IMR-90 (cell line): Measurements from ENCODE around the gene TRIM37. TPM values are rescaled to one million over a fixed set of nuclear protein-coding genes. Genes with fewer than 3 reads are reported as not detected.

Source experiments
- ATAC-seq: fragments of 200-7000 bp; cut with Tn5 transposase; 2 replicates; pipeline ENCODE4 v1.9.1; 2020; ENCODE audit warnings: low read depth, mild to moderate bottlenecking, moderate library complexity
- BruUV-seq: library from RNA; stranded (reverse); fragments of 400-500 nt; replicated peaks from 2 replicates; lab custom pipeline; 2021; lab: Mats Ljungman, UMichigan
- CTCF ChIA-PET: fragments of 300-600 bp; formaldehyde crosslinking; extraction: SDS; loops from one replicate; lab custom pipeline; 2021; ENCODE audit warnings: antibody characterized with exemption; lab: Yijun Ruan, JAX
- POLR2A ChIA-PET: fragments of 300-600 bp; sonication (Branson Sonifier 250); formaldehyde crosslinking; loops from one replicate; lab custom pipeline; 2022; ENCODE audit warnings: antibody characterized with exemption; ENCODE audit not compliant: unreplicated experiment; lab: Charles Lee
- DNase-seq: peaks from one replicate; pipeline ENCODE4 v3.0.0; 2013
- H2AFZ ChIP-seq: replicated peaks from 2 replicates; pipeline ENCODE3; 2013; ENCODE audit warnings: low read length, mild to moderate bottlenecking; ENCODE audit not compliant: poor library complexity
- H2AK5ac ChIP-seq: 2 replicates; pipeline ENCODE4 v1.6.1; 2013; ENCODE audit warnings: low read depth, low read length, inconsistent platforms
- H2AK9ac ChIP-seq: replicated peaks from 2 replicates; pipeline ENCODE3; 2013; ENCODE audit warnings: mild to moderate bottlenecking, low read depth, low read length, moderate library complexity; ENCODE audit not compliant: poor library complexity
- H2BK120ac ChIP-seq: 2 replicates; pipeline ENCODE4 v1.6.1; 2013; ENCODE audit warnings: low read depth, low read length, inconsistent platforms
- H2BK15ac ChIP-seq: 3 replicates; pipeline ENCODE4 v1.6.1; 2013; ENCODE audit warnings: low read depth, low read length, inconsistent platforms
- H2BK20ac ChIP-seq: 2 replicates; pipeline ENCODE4 v1.6.1; 2013; ENCODE audit warnings: low read depth, mild to moderate bottlenecking, inconsistent platforms, low read length, moderate library complexity
- H2BK5ac ChIP-seq: 2 replicates; pipeline ENCODE4 v1.6.1; 2013; ENCODE audit warnings: mild to moderate bottlenecking, low read depth, low read length, inconsistent platforms; ENCODE audit not compliant: poor library complexity, severe bottlenecking
- H3K14ac ChIP-seq: replicated peaks from 2 replicates; pipeline ENCODE4 v1.6.1; 2013; ENCODE audit warnings: low read depth, low read length, inconsistent platforms
- H3K18ac ChIP-seq: 2 replicates; pipeline ENCODE4 v1.6.1; 2013; ENCODE audit warnings: low read depth, low read length, control low read depth
- H3K23ac ChIP-seq: 2 replicates; pipeline ENCODE4 v1.6.1; 2013; ENCODE audit warnings: low read depth, low read length, inconsistent platforms
- H3K27ac ChIP-seq: 2 replicates; pipeline ENCODE4 v1.5.1; 2013; ENCODE audit warnings: mild to moderate bottlenecking, control low read depth, low read length; ENCODE audit not compliant: insufficient read depth
- H3K27me3 ChIP-seq: 2 replicates; pipeline ENCODE4 v1.6.1; 2013; ENCODE audit warnings: low read length; ENCODE audit not compliant: control insufficient read depth, insufficient read depth
- H3K36me3 ChIP-seq: 2 replicates; pipeline ENCODE4 v1.6.1; 2013; ENCODE audit warnings: low read length, mixed read lengths; ENCODE audit not compliant: control insufficient read depth, insufficient read depth
- H3K4ac ChIP-seq: 2 replicates; pipeline ENCODE4 v1.6.1; 2013; ENCODE audit warnings: low read depth, low read length, inconsistent platforms
- H3K4me1 ChIP-seq: 2 replicates; pipeline ENCODE4 v1.6.1; 2013; ENCODE audit warnings: low read length, mixed read lengths; ENCODE audit not compliant: control insufficient read depth, insufficient read depth
- H3K4me2 ChIP-seq: 2 replicates; pipeline ENCODE4 v1.6.1; 2013; ENCODE audit warnings: low read depth, mild to moderate bottlenecking, control low read depth, low read length, moderate library complexity
- H3K4me3 ChIP-seq: 2 replicates; pipeline ENCODE4 v1.5.1; 2013; ENCODE audit warnings: low read depth, mild to moderate bottlenecking, control low read depth, low read length, moderate library complexity; ENCODE audit not compliant: insufficient read depth
- H3K56ac ChIP-seq: 2 replicates; pipeline ENCODE4 v1.6.1; 2013; ENCODE audit warnings: low read length, inconsistent platforms; ENCODE audit not compliant: insufficient read depth; ENCODE audit errors: extremely low read depth
- H3K79me1 ChIP-seq, 2 experiments: 2 replicates each; pipeline ENCODE4 v1.6.1; 2013; ENCODE audit warnings: low read length in 2 of 2, inconsistent platforms in 1 of 2, low read depth in 1 of 2
- H3K9ac ChIP-seq: 2 replicates; pipeline ENCODE4 v1.6.1; 2013; ENCODE audit warnings: low read depth, low read length, control low read depth
- H3K9me1 ChIP-seq: 2 replicates; pipeline ENCODE4 v1.6.1; 2013; ENCODE audit warnings: low read length, inconsistent platforms; ENCODE audit not compliant: insufficient read depth
- H3K9me3 ChIP-seq: 2 replicates; pipeline ENCODE4 v1.6.1; 2013; ENCODE audit warnings: low read length; ENCODE audit not compliant: control insufficient read depth, insufficient read depth
- H4K20me1 ChIP-seq: 2 replicates; pipeline ENCODE4 v1.6.1; 2013; ENCODE audit warnings: low read length, inconsistent platforms; ENCODE audit not compliant: insufficient read depth
- H4K5ac ChIP-seq: 2 replicates; pipeline ENCODE4 v1.6.1; 2013; ENCODE audit warnings: mild to moderate bottlenecking, low read depth, low read length, control low read depth
- H4K8ac ChIP-seq, 2 experiments: 2 replicates each; pipeline ENCODE4 v1.6.1; 2013; ENCODE audit warnings: low read depth in 2 of 2, low read length in 2 of 2, control low read depth in 1 of 2, inconsistent platforms in 1 of 2
- H4K91ac ChIP-seq: 2 replicates; pipeline ENCODE4 v1.6.1; 2013; ENCODE audit warnings: low read depth, low read length, inconsistent platforms; ENCODE audit not compliant: insufficient read depth
- BHLHE40 ChIP-seq: fragments of 150-350 bp; IDR thresholded peaks from 2 replicates; pipeline ENCODE4 v1.6.1; 2016; ENCODE audit warnings: mild to moderate bottlenecking, low read depth, low read length
- CEBPB ChIP-seq: IDR thresholded peaks from 2 replicates; pipeline ENCODE4 v1.6.1; 2012; ENCODE audit warnings: low read depth, low read length, improper control_type of control experiment
- CHD1 ChIP-seq: IDR thresholded peaks from 2 replicates; pipeline ENCODE4 v1.6.1; 2012; ENCODE audit warnings: low read depth, low read length, improper control_type of control experiment
- CTCF ChIP-seq: conservative IDR thresholded peaks from 2 replicates; pipeline ENCODE4 v1.5.1; 2012; ENCODE audit warnings: mild to moderate bottlenecking, low read depth, low read length, improper control_type of control experiment
- ELK1 ChIP-seq: fragments of 150-350 bp; IDR thresholded peaks from 2 replicates; pipeline ENCODE4 v1.6.1; 2016; ENCODE audit warnings: low read depth, mild to moderate bottlenecking, low read length, moderate library complexity, borderline replicate concordance
- FOS ChIP-seq: fragments of 150-350 bp; IDR thresholded peaks from 2 replicates; pipeline ENCODE4 v1.6.1; 2016; ENCODE audit warnings: low read depth, low read length
- MAFK ChIP-seq: IDR thresholded peaks from 2 replicates; pipeline ENCODE4 v1.6.1; 2012; ENCODE audit warnings: low read depth, low read length, improper control_type of control experiment
- NFE2L2 ChIP-seq: fragments of 150-350 bp; IDR thresholded peaks from 2 replicates; pipeline ENCODE4 v1.6.1; 2016; ENCODE audit warnings: low read depth, mild to moderate bottlenecking, low read length
- POLR2A ChIP-seq: IDR thresholded peaks from 2 replicates; pipeline ENCODE4 v1.6.1; 2012; ENCODE audit warnings: mild to moderate bottlenecking, low read depth, low read length
- RCOR1 ChIP-seq: IDR thresholded peaks from 2 replicates; pipeline ENCODE4 v1.6.1; 2012; ENCODE audit warnings: mild to moderate bottlenecking, low read length, improper control_type of control experiment; ENCODE audit not compliant: insufficient replicate concordance
- RFX5 ChIP-seq: IDR thresholded peaks from 2 replicates; pipeline ENCODE4 v1.8.0; 2012; ENCODE audit warnings: low read depth, mild to moderate bottlenecking, low read length, moderate library complexity
- SMC3 ChIP-seq: fragments of 150-350 bp; IDR thresholded peaks from 2 replicates; pipeline ENCODE4 v1.6.1; 2016; ENCODE audit warnings: low read depth, mild to moderate bottlenecking, antibody characterized with exemption, low read length, moderate library complexity
- USF2 ChIP-seq: fragments of 150-350 bp; IDR thresholded peaks from 2 replicates; pipeline ENCODE4 v1.6.1; 2017; ENCODE audit warnings: mild to moderate bottlenecking, antibody characterized with exemption, low read length, low read depth
- WGBS, 2 experiments: methylation state at CpG; one replicate each; pipeline versions ENCODE4 v1.1.5 to v1.1.7; 2013; ENCODE audit warnings: missing lambda C conversion rate in 2 of 2; ENCODE audit not compliant: insufficient read length in 1 of 2; ENCODE audit errors: extremely low coverage in 2 of 2; 5-methylcytosine and 5-hydroxymethylcytosine counted together
- dilution Hi-C: fragments of 300-500 bp; cut with HindIII; formaldehyde crosslinking; loops from one replicate; pipeline ENCODE4 v1.14.3; 2018; ENCODE audit warnings: low sequenced_read_pairs; ENCODE audit not compliant: unreplicated experiment
- in situ Hi-C: fragments of 300-500 bp; cut with MboI; formaldehyde crosslinking; loops from 3 replicates; pipeline ENCODE4 v1.14.3; 2019; ENCODE audit warnings: low sequenced_read_pairs, inconsistent platforms, mixed read lengths
- intact Hi-C: fragments of 100-400 bp; cut with micrococcal nuclease; formaldehyde crosslinking; loops from 2 replicates; pipeline ENCODE4 v1.10.0; 2022
- polyA plus RNA-seq, 3 experiments: library from polyadenylated mRNA; depleted of rRNA; stranded (reverse); fragments of >200 nt; gene quantifications; 2 replicates each; pipeline ENCODE4 v1.2.3, GENCODE V29; 2012; ENCODE audit warnings: low replicate concordance in 1 of 3
- total RNA-seq: library from RNA; depleted of rRNA; stranded (reverse); fragments of >200 nt; gene quantifications from 2 replicates; pipeline ENCODE4 v1.2.3, GENCODE V29; 2012

TRIM37 gene
- total and polyA plus RNA-seq, 2 of the 4 experiments (the other 2 are of a cell fraction), result 12.1 to 24.9 TPM

GRCh38 chr17:58936295-58936694 lies 170.4 kb downstream of the TRIM37 start:
- Histone ChIP-seq H3K9me1 (no peaks in the 10 kb centered on the region), H3K14ac (no peak overlapping the region), H2BK20ac (no peak overlapping the region), H2AK5ac (no peak overlapping the region), H3K18ac (no peak overlapping the region), H3K9me3 (no peaks in the 10 kb centered on the region), H2BK15ac (no peak overlapping the region), H4K20me1 (no peaks in the 10 kb centered on the region), H3K4me1 (no peaks in the 10 kb centered on the region), H3K23ac (no peak overlapping the region), H3K9ac (no peak overlapping the region), H2AK9ac (no peak overlapping the region), H3K4me3 (no peak overlapping the region), H3K56ac (no peak overlapping the region), H3K79me1 (no peaks in the 10 kb centered on the region), H3K27ac (no peak overlapping the region), H3K4ac (no peak overlapping the region), H3K36me3 (no peaks in the 10 kb centered on the region), H4K5ac (no peak overlapping the region), H2BK120ac (no peak overlapping the region), H4K8ac (no peak overlapping the region), H2AFZ (no peak overlapping the region), H3K4me2 (no peak overlapping the region), H3K27me3 (no peaks in the 10 kb centered on the region), H4K91ac (no peak overlapping the region), H2BK5ac (no peak overlapping the region)
- no peak for TF ChIP-seq MAFK
- no peak for TF ChIP-seq CHD1
- TF ChIP-seq BHLHE40, result no peak
- TF ChIP-seq RFX5, result no peak
- no peak for TF ChIP-seq FOS
- no peak for TF ChIP-seq CTCF
- TF ChIP-seq CEBPB, result no peak
- TF ChIP-seq SMC3, result no peak
- no peak for TF ChIP-seq POLR2A
- TF ChIP-seq RCOR1, result no peak
- no peak for TF ChIP-seq ELK1
- no peak for TF ChIP-seq USF2
- TF ChIP-seq NFE2L2, result no peak
- dilution Hi-C loops, result no loop called here
- ChIA-PET CTCF (interaction anchor here (0.7 kb wide), 1 partner anchor 9 kb away, joined by 3 read pairs; no protein-coding TSS in a partner anchor), POLR2A (no interaction called here)
- BruUV-seq, result no TSS peak
- intact Hi-C loops, result no loop called here
- DNase-seq (no peak), ATAC-seq (no peak)
- in situ Hi-C loops, result no loop called here
- no CpG with 5 or more reads among the region's 3 CpGs for WGBS, 2 experiments
